Neural cell (in vitro differentiated cells): ENCODE data around the gene NPAS3. TPM values are rescaled to one million over a fixed set of nuclear protein-coding genes. Genes with fewer than 3 reads are reported as not detected.

ENCODE experiments used
- H2AFZ ChIP-seq: fragments of 200-600, 300-800 bp; sonication (generic), shearing (Covaris generic); 2 replicates; pipeline ENCODE4 v1.6.0; 2014; ENCODE audit warnings: low read depth, mild to moderate bottlenecking, antibody characterized with exemption, low read length, moderate library complexity
- H3F3A ChIP-seq: fragments of 200-600 bp; shearing (Covaris generic); 2 replicates; pipeline ENCODE4 v1.6.1; 2016; ENCODE audit warnings: mild to moderate bottlenecking, moderate library complexity, mixed read lengths, antibody characterized with exemption, low read length; ENCODE audit not compliant: insufficient read depth, poor library complexity, severe bottlenecking
- H3K27ac ChIP-seq: fragments of 200-600, 300-800 bp; sonication (generic), shearing (Covaris generic); 2 replicates; pipeline ENCODE4 v1.5.1; 2014; ENCODE audit warnings: mild to moderate bottlenecking, low read length, moderate library complexity
- H3K27me3 ChIP-seq: fragments of 300-800, 200-600 bp; sonication (generic), shearing (Covaris generic); 2 replicates; pipeline ENCODE4 v1.6.0; 2014; ENCODE audit warnings: mild to moderate bottlenecking, low read depth, low read length, moderate library complexity; ENCODE audit not compliant: insufficient read depth
- H3K36me3 ChIP-seq: fragments of 300-800, 200-600 bp; sonication (generic), shearing (Covaris generic); 2 replicates; pipeline ENCODE4 v1.5.1; 2014; ENCODE audit warnings: mild to moderate bottlenecking, antibody characterized with exemption, low read length, moderate library complexity; ENCODE audit not compliant: insufficient read depth
- H3K4me2 ChIP-seq: fragments of 300-800, 200-600 bp; sonication (generic), shearing (Covaris generic); 2 replicates; pipeline ENCODE4 v1.6.0; 2014; ENCODE audit warnings: mild to moderate bottlenecking, low read length
- H3K4me3 ChIP-seq: fragments of 300-800, 200-600 bp; sonication (generic), shearing (Covaris generic); 2 replicates; pipeline ENCODE4 v1.5.1; 2014; ENCODE audit warnings: mild to moderate bottlenecking, low read length, moderate library complexity
- H3K79me2 ChIP-seq: fragments of 200-600 bp; shearing (Covaris generic); replicated peaks from 2 replicates; pipeline ENCODE4 v1.6.0; 2014; ENCODE audit warnings: mild to moderate bottlenecking, low read length, moderate library complexity; ENCODE audit not compliant: insufficient read depth
- H3K9ac ChIP-seq: fragments of 300-800, 200-600 bp; sonication (generic), shearing (Covaris generic); 2 replicates; pipeline ENCODE4 v1.6.1; 2016; ENCODE audit warnings: mild to moderate bottlenecking, low read length, mixed read lengths
- H3K9me2 ChIP-seq: fragments of 200-600 bp; shearing (Covaris generic); 2 replicates; pipeline ENCODE4 v1.6.1; 2016; ENCODE audit warnings: mild to moderate bottlenecking, low read length, mixed read lengths; ENCODE audit not compliant: insufficient read depth
- H3K9me3 ChIP-seq: fragments of 200-600, 300-800 bp; sonication (generic), shearing (Covaris generic); 2 replicates; pipeline ENCODE4 v1.6.1; 2016; ENCODE audit warnings: mild to moderate bottlenecking, mixed run types, low read length, moderate library complexity, mixed read lengths
- H4K20me1 ChIP-seq: fragments of 200-600 bp; shearing (Covaris generic); 2 replicates; pipeline ENCODE4 v1.6.1; 2016; ENCODE audit warnings: mild to moderate bottlenecking, mixed run types; ENCODE audit not compliant: insufficient read depth
- EP300 ChIP-seq: fragments of 450-650 bp; conservative IDR thresholded peaks from 2 replicates; pipeline ENCODE4 v1.6.1; 2014; ENCODE audit warnings: antibody characterized with exemption, mild to moderate bottlenecking, moderate library complexity; ENCODE audit not compliant: poor library complexity, severe bottlenecking
- EZH2 ChIP-seq: fragments of 200-600, 300-800 bp; shearing (Covaris generic), sonication (generic); IDR thresholded peaks from 2 replicates; pipeline ENCODE4 v1.6.1; 2014; ENCODE audit warnings: antibody characterized with exemption, low read length, borderline replicate concordance, mild to moderate bottlenecking; ENCODE audit not compliant: insufficient read depth, poor library complexity, severe bottlenecking
- MXI1 ChIP-seq: fragments of 450-650 bp; conservative IDR thresholded peaks from 2 replicates; pipeline ENCODE4 v1.6.1; 2014; ENCODE audit warnings: antibody characterized with exemption, mild to moderate bottlenecking; ENCODE audit not compliant: poor library complexity, severe bottlenecking
- POLR2AphosphoS5 ChIP-seq: IDR thresholded peaks from 2 replicates; pipeline ENCODE4 v1.6.1; 2012
- RAD21 ChIP-seq: fragments of 450-650 bp; conservative IDR thresholded peaks from 2 replicates; pipeline ENCODE4 v1.6.1; 2014; ENCODE audit warnings: antibody characterized with exemption, mild to moderate bottlenecking, moderate library complexity
- SMC3 ChIP-seq: fragments of 450-650 bp; conservative IDR thresholded peaks from 2 replicates; pipeline ENCODE4 v1.6.1; 2014; ENCODE audit warnings: antibody characterized with exemption, mild to moderate bottlenecking, moderate library complexity; ENCODE audit not compliant: poor library complexity
- TAF1 ChIP-seq: IDR thresholded peaks from 2 replicates; pipeline ENCODE4 v1.6.1; 2012; ENCODE audit warnings: low read depth
- polyA plus RNA-seq: library from polyadenylated mRNA; depleted of rRNA; stranded (reverse); fragments of >200 nt; gene quantifications from 2 replicates; pipeline ENCODE4 v1.2.3, GENCODE V29; 2014
- TF ChIP-seq, protein P1 (sequence below): fragments of 450-650 bp; IDR thresholded peaks from 2 replicates; pipeline ENCODE4 v1.5.1; 2014; ENCODE audit warnings: antibody characterized with exemption, mild to moderate bottlenecking, moderate library complexity; ENCODE audit not compliant: poor library complexity, severe bottlenecking
- TF ChIP-seq, protein P2 (sequence below): IDR thresholded peaks from 2 replicates; pipeline ENCODE4 v1.6.1; 2012; ENCODE audit warnings: borderline replicate concordance

NPAS3 gene
- polyA plus RNA-seq, 1 donor from 2014 or later = 1.3 TPM

DNA sequence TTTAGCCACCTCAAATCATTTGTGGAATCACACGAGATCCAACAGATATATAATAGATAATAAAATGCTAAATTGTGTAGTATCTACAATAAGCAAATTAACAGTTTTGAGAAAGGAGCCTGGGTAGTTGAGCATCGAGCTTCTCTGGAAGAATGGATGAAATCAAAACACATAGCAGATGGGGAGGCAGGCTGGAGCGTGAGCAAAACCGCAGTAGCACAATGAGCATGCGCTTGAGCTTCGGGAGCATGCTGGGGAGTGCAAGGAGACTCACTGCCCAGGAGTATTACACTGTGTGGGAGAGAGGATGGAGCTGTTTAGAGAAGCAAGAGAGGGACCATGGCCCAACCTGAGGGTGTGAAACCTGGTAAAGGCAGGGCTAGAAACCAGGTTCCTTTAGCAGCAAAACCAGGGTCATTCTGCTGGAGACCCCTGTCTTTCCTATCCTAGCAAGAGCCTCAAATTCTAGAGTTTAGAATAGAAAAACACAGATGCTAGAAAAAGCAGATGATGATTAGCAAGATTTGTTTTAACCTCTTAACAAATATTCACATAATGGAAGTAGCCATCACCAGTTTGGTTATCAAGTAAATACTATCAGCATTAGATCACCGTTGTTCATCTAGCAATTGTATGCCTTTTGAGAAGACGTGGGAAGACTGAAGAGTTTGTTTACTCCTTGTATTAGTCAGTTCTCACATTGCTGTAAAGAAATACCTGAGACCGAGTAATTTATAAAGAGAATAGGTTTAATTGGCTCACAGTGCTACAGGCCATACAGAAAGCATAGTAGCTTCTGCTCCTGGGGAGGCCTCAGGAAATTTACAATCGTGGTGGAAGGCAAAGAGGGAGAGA is 527.4 kb downstream of the NPAS3 start:
- Histone ChIP-seq H3K9me2 (no peaks in the 10 kb centered on the region), H2AFZ (no peak overlapping the region), H3K4me3 (no peak overlapping the region), H3K4me2 (no peak overlapping the region), H3K9ac (no peak overlapping the region), H3K79me2 (no peaks in the 10 kb centered on the region), H3K9me3 (no peaks in the 10 kb centered on the region), H4K20me1 (no peaks in the 10 kb centered on the region), H3K27ac (no peak overlapping the region), H3F3A (no peaks in the 10 kb centered on the region), H3K27me3 (no peaks in the 10 kb centered on the region), H3K36me3 (no peaks in the 10 kb centered on the region)
- TF ChIP-seq POLR2AphosphoS5 (no peak), EP300 (no peak), TAF1 (no peak), RAD21 (no peak), EZH2 (no peak), SMC3 (no peak), MXI1 (no peak)
- TF ChIP-seq, protein P1, sequence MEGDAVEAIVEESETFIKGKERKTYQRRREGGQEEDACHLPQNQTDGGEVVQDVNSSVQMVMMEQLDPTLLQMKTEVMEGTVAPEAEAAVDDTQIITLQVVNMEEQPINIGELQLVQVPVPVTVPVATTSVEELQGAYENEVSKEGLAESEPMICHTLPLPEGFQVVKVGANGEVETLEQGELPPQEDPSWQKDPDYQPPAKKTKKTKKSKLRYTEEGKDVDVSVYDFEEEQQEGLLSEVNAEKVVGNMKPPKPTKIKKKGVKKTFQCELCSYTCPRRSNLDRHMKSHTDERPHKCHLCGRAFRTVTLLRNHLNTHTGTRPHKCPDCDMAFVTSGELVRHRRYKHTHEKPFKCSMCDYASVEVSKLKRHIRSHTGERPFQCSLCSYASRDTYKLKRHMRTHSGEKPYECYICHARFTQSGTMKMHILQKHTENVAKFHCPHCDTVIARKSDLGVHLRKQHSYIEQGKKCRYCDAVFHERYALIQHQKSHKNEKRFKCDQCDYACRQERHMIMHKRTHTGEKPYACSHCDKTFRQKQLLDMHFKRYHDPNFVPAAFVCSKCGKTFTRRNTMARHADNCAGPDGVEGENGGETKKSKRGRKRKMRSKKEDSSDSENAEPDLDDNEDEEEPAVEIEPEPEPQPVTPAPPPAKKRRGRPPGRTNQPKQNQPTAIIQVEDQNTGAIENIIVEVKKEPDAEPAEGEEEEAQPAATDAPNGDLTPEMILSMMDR = no peak
- TF ChIP-seq, protein P2, sequence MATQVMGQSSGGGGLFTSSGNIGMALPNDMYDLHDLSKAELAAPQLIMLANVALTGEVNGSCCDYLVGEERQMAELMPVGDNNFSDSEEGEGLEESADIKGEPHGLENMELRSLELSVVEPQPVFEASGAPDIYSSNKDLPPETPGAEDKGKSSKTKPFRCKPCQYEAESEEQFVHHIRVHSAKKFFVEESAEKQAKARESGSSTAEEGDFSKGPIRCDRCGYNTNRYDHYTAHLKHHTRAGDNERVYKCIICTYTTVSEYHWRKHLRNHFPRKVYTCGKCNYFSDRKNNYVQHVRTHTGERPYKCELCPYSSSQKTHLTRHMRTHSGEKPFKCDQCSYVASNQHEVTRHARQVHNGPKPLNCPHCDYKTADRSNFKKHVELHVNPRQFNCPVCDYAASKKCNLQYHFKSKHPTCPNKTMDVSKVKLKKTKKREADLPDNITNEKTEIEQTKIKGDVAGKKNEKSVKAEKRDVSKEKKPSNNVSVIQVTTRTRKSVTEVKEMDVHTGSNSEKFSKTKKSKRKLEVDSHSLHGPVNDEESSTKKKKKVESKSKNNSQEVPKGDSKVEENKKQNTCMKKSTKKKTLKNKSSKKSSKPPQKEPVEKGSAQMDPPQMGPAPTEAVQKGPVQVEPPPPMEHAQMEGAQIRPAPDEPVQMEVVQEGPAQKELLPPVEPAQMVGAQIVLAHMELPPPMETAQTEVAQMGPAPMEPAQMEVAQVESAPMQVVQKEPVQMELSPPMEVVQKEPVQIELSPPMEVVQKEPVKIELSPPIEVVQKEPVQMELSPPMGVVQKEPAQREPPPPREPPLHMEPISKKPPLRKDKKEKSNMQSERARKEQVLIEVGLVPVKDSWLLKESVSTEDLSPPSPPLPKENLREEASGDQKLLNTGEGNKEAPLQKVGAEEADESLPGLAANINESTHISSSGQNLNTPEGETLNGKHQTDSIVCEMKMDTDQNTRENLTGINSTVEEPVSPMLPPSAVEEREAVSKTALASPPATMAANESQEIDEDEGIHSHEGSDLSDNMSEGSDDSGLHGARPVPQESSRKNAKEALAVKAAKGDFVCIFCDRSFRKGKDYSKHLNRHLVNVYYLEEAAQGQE = no peak

DNA sequence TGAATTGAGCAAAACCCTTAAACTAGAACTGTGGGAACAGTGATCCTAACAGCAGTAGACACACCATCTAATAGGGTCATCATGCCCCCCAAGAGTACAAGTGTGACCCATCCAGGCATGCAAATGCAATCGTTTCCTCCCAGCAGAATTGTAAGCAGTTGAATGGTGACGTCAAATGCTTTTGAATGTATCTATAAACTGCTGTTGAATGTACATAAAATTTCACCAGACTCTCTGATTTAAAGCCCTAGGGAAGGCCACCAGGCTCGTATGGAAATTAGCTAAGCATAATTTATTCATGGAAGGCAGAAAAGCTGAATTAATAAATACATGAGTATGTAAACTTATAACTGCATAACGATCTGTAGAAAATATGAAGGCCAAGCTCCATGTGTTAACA is 529.3 kb downstream of the NPAS3 start:
- Histone ChIP-seq H3K27me3 (no peaks in the 10 kb centered on the region), H4K20me1 (no peaks in the 10 kb centered on the region), H3K36me3 (no peaks in the 10 kb centered on the region), H3K9me2 (no peaks in the 10 kb centered on the region), H3K79me2 (no peaks in the 10 kb centered on the region), H3K27ac (no peak overlapping the region), H3K4me3 (no peak overlapping the region), H3K9ac (no peak overlapping the region), H3F3A (no peaks in the 10 kb centered on the region), H3K4me2 (no peak overlapping the region), H3K9me3 (no peaks in the 10 kb centered on the region), H2AFZ (no peak overlapping the region)
- TF ChIP-seq SMC3 = no peak
- TF ChIP-seq TAF1 = no peak
- TF ChIP-seq, protein P2 = no peak
- TF ChIP-seq EP300 = no peak
- TF ChIP-seq EZH2 = no peak
- TF ChIP-seq MXI1 = no peak
- TF ChIP-seq POLR2AphosphoS5 = no peak
- TF ChIP-seq, protein P1 = no peak
- TF ChIP-seq RAD21 = no peak
